Heart left ventricle (tissue), 16 donors: ENCODE data around the gene MACIR. TPM values are rescaled to one million over a fixed set of nuclear protein-coding genes. Genes with fewer than 3 reads are reported as not detected.

Source experiments
- ATAC-seq, 4 donors: fragments of 200-7000 bp; cut with Tn5 transposase; one replicate each; pipeline ENCODE4 v1.9.1; 2020 to 2022; ENCODE audit warnings: moderate library complexity in 4 of 4, mild to moderate bottlenecking in 3 of 4, moderate number of reproducible peaks in 1 of 4
- DNase-seq, 5 donors: peaks; one replicate each; pipeline ENCODE4 v3.0.0-alpha.2; 2020
- H3K27ac ChIP-seq, 12 donors: fragments of 200-600 bp; sonication (generic) in 4 of 12; one replicate each; pipeline versions ENCODE4 v1.5.0 to v1.8.0; 2016 to 2022; ENCODE audit warnings: mild to moderate bottlenecking in 2 of 12
- H3K27me3 ChIP-seq, 9 donors: fragments of 200-600 bp; sonication (generic) in 2 of 9; one replicate each; pipeline versions ENCODE4 v1.5.1 to v1.8.0; 2016 to 2022; ENCODE audit warnings: mild to moderate bottlenecking in 3 of 9
- H3K36me3 ChIP-seq, 9 donors: fragments of 200-600 bp; sonication (generic) in 2 of 9; one replicate each; pipeline versions ENCODE4 v1.5.0 to v1.8.0; 2018 to 2022; ENCODE audit warnings: mild to moderate bottlenecking in 2 of 9
- H3K4me1 ChIP-seq, 12 donors: fragments of 200-600 bp; sonication (generic) in 4 of 12; one replicate each; pipeline versions ENCODE4 v1.5.0 to v1.8.0; 2016 to 2022; ENCODE audit warnings: mild to moderate bottlenecking in 3 of 12
- H3K4me3 ChIP-seq, 12 donors: fragments of 200-600 bp; sonication (generic) in 4 of 12; one replicate each; pipeline versions ENCODE4 v1.5.0 to v1.8.0; 2017 to 2022; ENCODE audit warnings: mild to moderate bottlenecking in 9 of 12, moderate library complexity in 4 of 12
- H3K9me3 ChIP-seq, 12 donors: fragments of 200-600 bp; sonication (generic) in 4 of 12; one replicate each; pipeline versions ENCODE4 v1.5.0 to v1.8.0; 2016 to 2022; ENCODE audit warnings: mild to moderate bottlenecking in 1 of 12
- POLR2A ChIP-seq, 2 donors: fragments of 450-650 bp; IDR thresholded peaks; one replicate each; pipeline ENCODE4 v1.6.1; 2017; ENCODE audit warnings: antibody characterized with exemption in 2 of 2, mild to moderate bottlenecking in 2 of 2, moderate library complexity in 2 of 2
- WGBS, 4 donors: extraction: QIAGEN DNeasy Blood & Tissue Kit in 2 of 4; methylation state at CpG; one replicate each; pipeline versions ENCODE4 v1.1.5 to v1.1.7; 2013 to 2018; 5-methylcytosine and 5-hydroxymethylcytosine counted together
- intact Hi-C, 10 donors: fragments of 100-400 bp; cut with DNase I; formaldehyde crosslinking; loops; one replicate each; pipeline versions ENCODE4 v1.11.1 to v1.14.2; 2022
- polyA plus RNA-seq, 2 donors: library from polyadenylated mRNA; stranded (reverse); fragments of 200-250 nt; gene quantifications; one replicate each; pipeline ENCODE4 v1.2.3, GENCODE V29; 2013
- total RNA-seq, 9 donors: library from RNA; depleted of rRNA in 2 of 9; stranded (reverse); fragments of >200 nt in 2 of 9; fragmentation: NEBNext Ultra II Directional in 3 of 9; extraction: Animal tissue kit (Norgen Biotek cat#: 25700) in 3 of 9; gene quantifications; one replicate each; pipeline versions ENCODE4 v1.1.0 to v1.2.4, GENCODE V29; 2016 to 2023
- TF ChIP-seq, protein P1 (sequence below), 12 donors: fragments of 200-600 bp; sonication (generic) in 4 of 12; IDR thresholded peaks; one replicate each; pipeline versions ENCODE4 v1.5.0 to v1.8.0; 2018 to 2022; ENCODE audit warnings: antibody characterized with exemption in 12 of 12, mild to moderate bottlenecking in 5 of 12
- donor health status: ischemic (EF 13 %, LVEDD 7.1; RV severe dilation, severe dysfunction).
- donor health status: healthy with polysubstance abuse.
- donor health status: DM: no; HTN: yes; CAD: no.
- donor health status: DM: no; HTN: no; CAD: no.
- donor health status: ischemic (EF 25% LVEDD 6.9; RV normal size, moderate dysfunction).
- donor health status: ischemic (EF 25% LVEDD 5.7; RV mildly dilated, moderate dysfunction).
- donor health status: healthy.
- donor health status: DM: yes; HTN: yes; CAD: no.
- donor health status: ischemic (EF 35%, LVEDD 5.7; RV mildly dilated, moderate dysfunction).
- donor health status: nonischemic (EF 11% LVEDD 7.7; RV severe dilation, severe dysfunction).
- donor health status: DM: yes; HTN: yes; CAD: no.
- donor health status: PGD.
- donor health status: ischemic (EF 29% LVEDD 5.4; RV normal size, mild dysfunction).
- donor health status: nonischemic (EF 23%, LVEDD 6.1; RV moderate dilation, normal function).

MACIR gene
- total and polyA plus RNA-seq, 11 donors, result 2.7 to 6.0 (median 4.5) TPM

DNA sequence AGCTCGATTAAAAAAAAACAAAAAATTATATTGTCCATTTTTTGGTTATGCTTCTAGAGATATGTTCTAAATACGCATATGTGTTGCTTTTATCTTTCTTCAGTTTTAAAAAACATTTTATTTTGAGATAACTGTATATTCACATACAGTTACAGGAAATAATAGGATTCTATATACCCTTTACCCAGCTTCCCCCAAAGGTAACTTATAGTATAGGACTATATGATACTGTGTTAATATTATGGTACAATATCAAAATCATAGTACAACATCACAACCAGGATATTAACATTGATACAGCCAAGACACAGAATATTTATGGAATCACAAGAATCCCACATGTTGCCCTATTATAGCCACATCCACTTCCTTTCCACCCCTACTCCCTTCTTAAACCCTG is 9.5 kb upstream of the MACIR start:
- Histone ChIP-seq H3K27ac (no peak overlapping the region), H3K9me3 (no peaks in the 10 kb centered on the region), H3K27me3 (peaks cover 0 to 4% (median 0%) of the 10 kb centered on the region in 9 donors), H3K36me3 (no peaks in the 10 kb centered on the region), H3K4me3 (no peak overlapping the region), H3K4me1 (no peaks in the 10 kb centered on the region)
- intact Hi-C loops, result no loop called here
- WGBS, 4 donors, result 86 to 94% (median 94%) methylated on average over 2 of the region's 2 CpGs
- no peak for DNase-seq
- TF ChIP-seq POLR2A (IDR thresholded peaks at IDR 0.05), result no peak
- TF ChIP-seq, protein P1, sequence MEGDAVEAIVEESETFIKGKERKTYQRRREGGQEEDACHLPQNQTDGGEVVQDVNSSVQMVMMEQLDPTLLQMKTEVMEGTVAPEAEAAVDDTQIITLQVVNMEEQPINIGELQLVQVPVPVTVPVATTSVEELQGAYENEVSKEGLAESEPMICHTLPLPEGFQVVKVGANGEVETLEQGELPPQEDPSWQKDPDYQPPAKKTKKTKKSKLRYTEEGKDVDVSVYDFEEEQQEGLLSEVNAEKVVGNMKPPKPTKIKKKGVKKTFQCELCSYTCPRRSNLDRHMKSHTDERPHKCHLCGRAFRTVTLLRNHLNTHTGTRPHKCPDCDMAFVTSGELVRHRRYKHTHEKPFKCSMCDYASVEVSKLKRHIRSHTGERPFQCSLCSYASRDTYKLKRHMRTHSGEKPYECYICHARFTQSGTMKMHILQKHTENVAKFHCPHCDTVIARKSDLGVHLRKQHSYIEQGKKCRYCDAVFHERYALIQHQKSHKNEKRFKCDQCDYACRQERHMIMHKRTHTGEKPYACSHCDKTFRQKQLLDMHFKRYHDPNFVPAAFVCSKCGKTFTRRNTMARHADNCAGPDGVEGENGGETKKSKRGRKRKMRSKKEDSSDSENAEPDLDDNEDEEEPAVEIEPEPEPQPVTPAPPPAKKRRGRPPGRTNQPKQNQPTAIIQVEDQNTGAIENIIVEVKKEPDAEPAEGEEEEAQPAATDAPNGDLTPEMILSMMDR (IDR thresholded peaks at IDR 0.05), result no peak
- no peak for ATAC-seq

DNA sequence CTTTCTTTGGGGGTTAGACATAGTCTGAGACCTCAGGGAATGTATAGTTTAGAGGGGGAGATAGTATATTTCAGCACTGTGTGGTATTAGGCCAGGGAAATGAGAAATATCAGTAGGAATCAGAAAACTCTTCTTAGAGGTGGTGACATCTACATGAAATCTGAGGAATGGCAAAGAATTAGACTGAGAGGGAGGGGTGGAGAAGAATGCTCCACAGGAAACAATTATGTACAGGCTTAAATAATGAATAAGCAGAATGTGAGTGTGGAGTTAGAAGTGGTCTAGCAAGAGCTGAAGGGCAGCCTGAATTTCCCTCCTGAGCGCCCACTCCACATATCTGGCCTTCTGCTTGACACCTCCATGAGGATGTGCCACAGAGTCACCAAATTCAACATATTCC is 3.6 kb upstream of the MACIR start:
- no peak for DNase-seq
- no peak for ATAC-seq
- Histone ChIP-seq H3K36me3 (no peaks in the 10 kb centered on the region), H3K27ac (no peak overlapping the region), H3K4me3 (no peak overlapping the region), H3K27me3 (no peaks in the 10 kb centered on the region), H3K9me3 (no peaks in the 10 kb centered on the region), H3K4me1 (peaks cover 0 to 10% (median 3%) of the 10 kb centered on the region in 12 donors)
- intact Hi-C loops, result loop anchor here in 2 of 10 donors (5.0 to 10.0 kb wide), 2 partner anchors 217 to 310 kb away; partner anchors contain the start of gene NUDT12 (in 1 of the 2)
- 0 to 100% (median 73%) methylated on average over 1 of the region's 1 CpG for WGBS, 4 donors
- no peak for TF ChIP-seq POLR2A (IDR thresholded peaks at IDR 0.05)
- TF ChIP-seq, protein P1 (IDR thresholded peaks at IDR 0.05), result no peak

DNA sequence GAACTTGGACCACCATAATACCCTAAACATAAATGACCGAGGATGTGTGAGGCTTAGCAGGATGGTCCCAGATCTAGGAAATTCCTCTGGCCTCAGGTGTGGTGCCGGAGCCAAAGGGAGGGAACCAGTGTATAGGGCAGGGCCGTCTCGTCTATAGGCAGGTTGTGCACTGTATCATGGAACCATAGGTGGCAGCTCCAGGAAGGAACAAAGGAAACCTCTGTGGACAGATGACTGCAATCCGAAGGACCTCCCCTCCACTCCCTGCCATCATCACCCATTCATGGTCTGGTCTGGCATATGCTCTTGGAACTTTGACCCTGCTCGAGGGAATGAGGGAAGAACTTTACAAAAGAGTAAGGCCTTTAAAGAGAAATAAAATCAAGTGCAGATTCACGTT is 2.9 kb upstream of the MACIR start:
- TF ChIP-seq, protein P1 (IDR thresholded peaks at IDR 0.05), result no peak
- no peak for TF ChIP-seq POLR2A (IDR thresholded peaks at IDR 0.05)
- Histone ChIP-seq H3K4me3 (no peak overlapping the region), H3K27me3 (no peaks in the 10 kb centered on the region), H3K36me3 (no peaks in the 10 kb centered on the region), H3K4me1 (peaks cover 0 to 17% (median 8%) of the 10 kb centered on the region in 12 donors), H3K27ac (no peak overlapping the region), H3K9me3 (no peaks in the 10 kb centered on the region)
- no peak for DNase-seq
- WGBS, 4 donors, result 94 to 95% (median 95%) methylated on average over 7 of the region's 7 CpGs
- intact Hi-C loops, result loop anchor here in 1 of 10 donors (10.0 kb wide), 1 partner anchor 309 kb away; the partner anchor contains the start of gene NUDT12
- ATAC-seq, result no peak

DNA sequence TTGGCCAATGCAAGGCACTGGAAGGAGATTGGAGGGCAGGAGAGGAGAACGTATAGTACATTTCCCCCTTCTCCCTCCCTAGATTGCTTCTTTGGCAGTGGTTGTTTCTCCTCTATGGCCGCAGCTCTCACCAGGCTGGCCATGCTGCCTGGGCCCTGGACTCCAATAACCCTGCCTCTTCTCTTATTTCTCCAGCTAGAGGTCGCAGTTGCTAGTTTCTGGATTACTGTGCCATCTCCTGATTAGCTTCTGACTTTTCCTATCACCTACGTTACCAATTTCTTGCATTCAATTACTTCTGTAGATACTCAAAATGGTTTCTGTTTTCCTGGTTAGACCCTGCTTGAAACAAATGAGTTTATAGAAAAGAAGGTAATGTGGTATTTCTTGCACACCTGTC is 2.4 kb upstream of the MACIR start:
- intact Hi-C loops, result loop anchor here in 1 of 10 donors (10.0 kb wide), 1 partner anchor 309 kb away; the partner anchor contains the start of gene NUDT12
- Histone ChIP-seq H3K4me1 (peaks cover 0 to 22% (median 13%) of the 10 kb centered on the region in 12 donors), H3K27me3 (no peaks in the 10 kb centered on the region), H3K4me3 (no peak overlapping the region), H3K9me3 (no peaks in the 10 kb centered on the region), H3K27ac (no peak overlapping the region), H3K36me3 (no peaks in the 10 kb centered on the region)
- DNase-seq (no peak), ATAC-seq (no peak)
- TF ChIP-seq, protein P1 (IDR thresholded peaks at IDR 0.05), result peak in 4 of 12 donors; percentile 6 to 33 (median 24)
- TF ChIP-seq POLR2A (IDR thresholded peaks at IDR 0.05), result no peak
- WGBS, 4 donors, result 58 to 76% (median 65%) methylated on average over 4 of the region's 4 CpGs
